WTC11 (cell line): Measurements from ENCODE around the gene ABCB11.

Source experiments
- ATF3 ChIP-seq: sonication (generic); formaldehyde crosslinking; conservative IDR thresholded peaks from 2 replicates; pipeline ENCODE4 v1.8.1; 2022; ENCODE audit warnings: mild to moderate bottlenecking, missing genetic modification reagents
- CBFB ChIP-seq: sonication (generic); formaldehyde crosslinking; IDR thresholded peaks from 2 replicates; pipeline ENCODE4 v1.8.1; 2022; ENCODE audit warnings: mild to moderate bottlenecking, low read depth, missing genetic modification reagents
- CTCF ChIP-seq: fragments of 200-600 bp; IDR thresholded peaks from 2 replicates; pipeline ENCODE4 v1.8.0; 2022; ENCODE audit warnings: antibody characterized with exemption
- FOXP4 ChIP-seq: sonication (generic); formaldehyde crosslinking; IDR thresholded peaks from 2 replicates; pipeline ENCODE4 v1.8.0; 2022; ENCODE audit warnings: mild to moderate bottlenecking, missing genetic modification reagents
- MAX ChIP-seq: sonication (generic); formaldehyde crosslinking; IDR thresholded peaks from 2 replicates; pipeline ENCODE4 v1.8.0; 2022; ENCODE audit warnings: mild to moderate bottlenecking, missing genetic modification reagents
- NR1H2 ChIP-seq: sonication (generic); formaldehyde crosslinking; IDR thresholded peaks from 2 replicates; pipeline ENCODE4 v1.9.0; 2021; ENCODE audit warnings: mild to moderate bottlenecking, moderate library complexity, missing genetic modification reagents
- TEAD4 ChIP-seq: sonication (generic); formaldehyde crosslinking; IDR thresholded peaks from 2 replicates; pipeline ENCODE4 v1.8.0; 2022; ENCODE audit warnings: mild to moderate bottlenecking, missing genetic modification reagents
- USF2 ChIP-seq: sonication (generic); formaldehyde crosslinking; IDR thresholded peaks from 2 replicates; pipeline ENCODE4 v1.8.1; 2023; ENCODE audit warnings: mild to moderate bottlenecking, missing genetic modification reagents, moderate library complexity
- ZNF416 ChIP-seq: fragments of 250-450 bp; sonication (Bioruptor Pico); IDR thresholded peaks from 2 replicates; pipeline ENCODE4 v1.9.0; 2021; ENCODE audit warnings: mild to moderate bottlenecking, inconsistent platforms
- ZNF425 ChIP-seq: fragments of 250-450 bp; sonication (Bioruptor Pico); conservative IDR thresholded peaks from 2 replicates; pipeline ENCODE4 v1.9.0; 2021; ENCODE audit warnings: mild to moderate bottlenecking

GRCh38 chr2:168901003-168901402 is 130.1 kb downstream of the ABCB11 start, which contains the start of gene G6PC2:
- no peak for TF ChIP-seq TEAD4
- no peak for TF ChIP-seq MAX (CRISPR knock-in tag)
- no peak for TF ChIP-seq CTCF
- TF ChIP-seq CBFB (CRISPR knock-in tag), result no peak
- TF ChIP-seq ZNF416 (CRISPR knock-in tag), result no peak
- no peak for TF ChIP-seq USF2 (CRISPR knock-in tag)
- TF ChIP-seq FOXP4 (CRISPR knock-in tag), result no peak
- TF ChIP-seq ZNF425, result no peak
- TF ChIP-seq ATF3 (CRISPR knock-in tag), result no peak
- TF ChIP-seq NR1H2 (CRISPR knock-in tag), result no peak
